Sigmoid colon (tissue), 3 donors: ENCODE results near the gene ABCF3.

Experiments
- CTCF ChIP-seq, 4 experiments: fragments of 450-650 bp in 3 of 4; fragments of 200-600 bp in 1 of 4; IDR thresholded peaks; one replicate each; pipeline ENCODE4 v1.5.1; 2016 to 2019; ENCODE audit warnings: antibody characterized with exemption in 4 of 4, mild to moderate bottlenecking in 3 of 4, moderate library complexity in 2 of 4
- POLR2A ChIP-seq, 2 donors: fragments of 450-650 bp; IDR thresholded peaks; one replicate each; pipeline ENCODE4 v1.6.1; 2016; ENCODE audit warnings: antibody characterized with exemption in 2 of 2, mild to moderate bottlenecking in 2 of 2, moderate library complexity in 2 of 2

GRCh38 chr3:184145111-184145524, 40.9 kb upstream of the ABCF3 start:
- TF ChIP-seq CTCF (IDR thresholded peaks at IDR 0.05) (peak in 3 of 4 experiments; percentile 22 to 45 (median 37)), POLR2A (IDR thresholded peaks at IDR 0.05) (no peak)
